ENCODE results near the gene SLC45A2. TPM values are rescaled to one million over a fixed set of nuclear protein-coding genes. Genes with fewer than 3 reads are reported as not detected.
"Not testable (repeated sequence)": the region's sequence is repeated elsewhere in the genome, so short reads cannot be mapped to it uniquely, and the experiment has no call there.

Gene SLC45A2
- total RNA-seq = not detected

- intact Hi-C loops (cut with DNase I; ENCODE audit: low total_unique reads) = no loop called here
- H3K27ac ChIP-seq = no peak within 1 kb of the TSS
- H3K4me3 ChIP-seq = no peak within 1 kb of the TSS
- H3K36me3 ChIP-seq = peaks cover 4% of the 10 kb centered on the region
- H3K4me1 ChIP-seq = peaks cover 0 to 6% of the 10 kb centered on the region in 2 donors
- no peaks in the 10 kb centered on the region for H3K27me3 ChIP-seq
- DNase-seq (ENCODE audit: low spot score in 2 of 2) = no peak
- TF ChIP-seq POLR2A (IDR thresholded peaks at IDR 0.05) (no peak), POLR2AphosphoS5 (IDR thresholded peaks at IDR 0.05) (no peak), CTCF (IDR thresholded peaks at IDR 0.05) (no peak)
- no peaks in the 10 kb centered on the region for H3K9me3 ChIP-seq
Measured at GRCh38 chr5:33984671-33985124, at the start of gene SLC45A2. TSS of gene SLC45A2 (minus strand) at chr5:33984693. CDS start at chr5:33984583, 110 bp downstream.

- H3K27ac ChIP-seq = no peak overlapping the region
- no peaks in the 10 kb centered on the region for H3K4me1 ChIP-seq
- no peak for DNase-seq (ENCODE audit: low spot score in 2 of 2)
- H3K27me3 ChIP-seq = no peaks in the 10 kb centered on the region
- H3K9me3 ChIP-seq = no peaks in the 10 kb centered on the region
- H3K36me3 ChIP-seq = no peaks in the 10 kb centered on the region
- intact Hi-C loops (cut with DNase I; ENCODE audit: low total_unique reads) = no loop called here
- H3K4me3 ChIP-seq = no peak overlapping the region
- TF ChIP-seq POLR2AphosphoS5 (IDR thresholded peaks at IDR 0.05) (no peak), POLR2A (IDR thresholded peaks at IDR 0.05) (no peak), CTCF (IDR thresholded peaks at IDR 0.05) (no peak)
Measured at GRCh38 chr5:34031966-34032365, 47.5 kb upstream of the SLC45A2 start.

GRCh38 chr5:34031117-34031516, 46.6 kb upstream of the SLC45A2 start:
- no peak for DNase-seq (ENCODE audit: low spot score in 2 of 2)
- H3K27me3 ChIP-seq = no peaks in the 10 kb centered on the region
- no peak overlapping the region for H3K27ac ChIP-seq
- no peak overlapping the region for H3K4me3 ChIP-seq
- H3K36me3 ChIP-seq = no peaks in the 10 kb centered on the region
- intact Hi-C loops (cut with DNase I; ENCODE audit: low total_unique reads) = no loop called here
- TF ChIP-seq POLR2AphosphoS5 (IDR thresholded peaks at IDR 0.05) (no peak), CTCF (IDR thresholded peaks at IDR 0.05) (no peak), POLR2A (IDR thresholded peaks at IDR 0.05) (no peak)
- no peaks in the 10 kb centered on the region for H3K9me3 ChIP-seq
- H3K4me1 ChIP-seq = no peaks in the 10 kb centered on the region

GRCh38 chr5:34030585-34030984, 46.1 kb upstream of the SLC45A2 start:
- H3K36me3 ChIP-seq; H3K4me1 ChIP-seq; intact Hi-C loops (cut with DNase I; ENCODE audit: low total_unique reads); DNase-seq (ENCODE audit: low spot score in 2 of 2); H3K4me3 ChIP-seq; H3K9me3 ChIP-seq; H3K27ac ChIP-seq; H3K27me3 ChIP-seq: not testable (repeated sequence)

GRCh38 chr5:34030048-34030447, 45.6 kb upstream of the SLC45A2 start:
- DNase-seq (ENCODE audit: low spot score in 2 of 2) = no peak
- intact Hi-C loops (cut with DNase I; ENCODE audit: low total_unique reads) = no loop called here
- TF ChIP-seq POLR2AphosphoS5 (IDR thresholded peaks at IDR 0.05) (no peak), POLR2A (IDR thresholded peaks at IDR 0.05) (no peak), CTCF (IDR thresholded peaks at IDR 0.05) (no peak)

GRCh38 chr5:34028349-34028748, 43.9 kb upstream of the SLC45A2 start:
- Histone ChIP-seq H3K36me3 (no peaks in the 10 kb centered on the region), H3K9me3 (no peaks in the 10 kb centered on the region), H3K27me3 (no peaks in the 10 kb centered on the region), H3K4me3 (no peak overlapping the region), H3K27ac (no peak overlapping the region), H3K4me1 (no peaks in the 10 kb centered on the region)
- intact Hi-C loops (cut with DNase I; ENCODE audit: low total_unique reads) = no loop called here
- DNase-seq (ENCODE audit: low spot score in 2 of 2) = no peak
- no peak for TF ChIP-seq POLR2AphosphoS5 (IDR thresholded peaks at IDR 0.05)

More at GRCh38 chr5:34030048-34030447, 45.6 kb upstream of the SLC45A2 start:
- Histone ChIP-seq H3K4me1 (no peaks in the 10 kb centered on the region), H3K27ac (no peak overlapping the region), H3K9me3 (no peaks in the 10 kb centered on the region), H3K36me3 (no peaks in the 10 kb centered on the region), H3K4me3 (no peak overlapping the region), H3K27me3 (no peaks in the 10 kb centered on the region)

Measured in breast epithelium (tissue), 4 donors.